Measurements from ENCODE around the gene PCGF2.
A peak's percentile ranks its signal among the peaks of the same experiment; 100 is the strongest.

PCGF2 gene

DNA sequence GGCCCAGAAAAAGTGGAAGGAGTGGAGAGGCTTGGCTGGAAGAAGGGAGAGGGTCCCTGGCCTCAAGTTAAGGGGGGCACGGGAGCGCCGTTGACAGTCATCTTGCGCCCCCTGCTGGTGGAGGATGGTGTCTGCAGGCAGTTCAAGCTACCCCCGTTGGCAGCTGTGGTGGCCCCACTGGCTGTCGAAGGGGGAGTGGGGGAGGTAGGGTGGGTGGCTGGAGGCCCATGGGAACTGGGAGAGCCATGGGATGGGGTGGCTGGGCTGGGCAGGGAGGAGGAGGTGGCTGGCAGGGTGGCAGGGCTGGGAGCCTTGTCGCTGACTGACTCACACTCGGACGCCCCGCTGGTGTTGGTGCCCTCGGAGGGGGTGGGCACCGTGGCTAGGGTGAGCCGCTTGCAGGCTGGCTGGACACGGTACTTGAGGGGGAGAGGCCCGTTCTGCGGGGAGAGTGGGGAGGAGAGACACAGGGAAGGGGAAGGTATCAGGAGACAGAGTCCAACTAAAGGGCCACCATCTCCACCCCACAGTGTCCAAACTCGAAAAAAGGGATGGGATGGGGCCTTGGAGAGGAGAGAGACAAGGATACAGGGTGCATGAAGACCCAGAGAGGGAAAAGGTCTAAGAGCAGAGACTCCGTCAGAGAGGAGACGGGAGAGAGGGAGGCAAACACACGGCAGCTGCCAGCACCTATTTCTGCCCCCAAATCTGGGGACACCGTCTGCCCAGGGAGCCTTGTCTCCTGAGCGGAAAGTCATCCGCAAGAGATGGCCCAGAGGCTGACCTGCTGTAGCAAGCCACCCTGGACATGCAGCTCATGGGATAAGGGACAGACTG, 12.8 kb downstream of the PCGF2 start:
- peak; percentile 26 to 64 (median 26) for DNase-seq

DNA sequence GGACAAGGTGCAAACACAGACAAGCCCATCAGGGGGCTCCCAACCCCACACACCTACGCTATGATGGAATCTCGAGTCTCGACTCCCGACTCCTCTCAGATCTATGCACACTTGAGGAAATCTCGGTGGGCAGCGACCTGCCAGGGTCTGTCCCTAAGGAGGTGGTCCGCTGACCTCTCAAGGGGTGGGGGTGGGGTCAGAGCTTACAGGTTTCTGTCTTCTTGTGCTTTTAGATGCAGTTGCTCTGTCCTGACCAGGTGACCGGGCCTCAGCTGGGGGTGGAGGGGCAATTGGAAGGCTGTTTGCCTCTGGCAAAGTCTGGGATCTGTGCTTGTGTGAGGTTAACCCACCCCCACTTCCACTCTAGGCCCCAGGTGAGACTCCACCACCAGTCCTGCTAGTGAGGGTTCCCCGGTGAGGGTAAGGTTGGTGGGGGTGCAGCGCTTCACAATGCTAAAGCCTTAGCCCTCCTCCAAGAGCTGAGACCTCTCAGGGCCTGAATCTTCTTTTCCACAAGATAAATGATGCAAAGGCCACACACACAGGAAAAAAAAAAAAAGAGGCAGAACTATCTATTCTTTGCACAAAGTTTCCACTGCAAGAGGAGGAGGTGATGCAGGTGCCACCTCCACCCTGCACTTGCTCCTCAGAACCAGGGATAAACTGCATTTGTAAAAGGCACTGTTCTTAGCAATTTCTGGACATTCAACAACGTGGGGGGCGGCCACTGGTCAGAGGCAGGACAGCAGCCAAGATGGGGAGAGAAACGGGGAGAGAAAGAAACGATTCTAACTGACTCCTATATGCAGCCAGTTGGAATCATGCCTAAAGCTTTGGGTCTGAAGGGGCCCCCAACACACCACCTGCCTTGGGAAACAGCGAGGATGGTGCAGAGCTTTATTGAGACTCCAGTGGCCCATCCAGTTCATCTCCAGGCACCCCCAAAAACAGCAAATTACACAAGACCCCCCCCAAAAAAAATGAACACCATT, 13.9 kb downstream of the PCGF2 start:
- peak in 1 of 3 experiments; percentile 32 for DNase-seq

DNA sequence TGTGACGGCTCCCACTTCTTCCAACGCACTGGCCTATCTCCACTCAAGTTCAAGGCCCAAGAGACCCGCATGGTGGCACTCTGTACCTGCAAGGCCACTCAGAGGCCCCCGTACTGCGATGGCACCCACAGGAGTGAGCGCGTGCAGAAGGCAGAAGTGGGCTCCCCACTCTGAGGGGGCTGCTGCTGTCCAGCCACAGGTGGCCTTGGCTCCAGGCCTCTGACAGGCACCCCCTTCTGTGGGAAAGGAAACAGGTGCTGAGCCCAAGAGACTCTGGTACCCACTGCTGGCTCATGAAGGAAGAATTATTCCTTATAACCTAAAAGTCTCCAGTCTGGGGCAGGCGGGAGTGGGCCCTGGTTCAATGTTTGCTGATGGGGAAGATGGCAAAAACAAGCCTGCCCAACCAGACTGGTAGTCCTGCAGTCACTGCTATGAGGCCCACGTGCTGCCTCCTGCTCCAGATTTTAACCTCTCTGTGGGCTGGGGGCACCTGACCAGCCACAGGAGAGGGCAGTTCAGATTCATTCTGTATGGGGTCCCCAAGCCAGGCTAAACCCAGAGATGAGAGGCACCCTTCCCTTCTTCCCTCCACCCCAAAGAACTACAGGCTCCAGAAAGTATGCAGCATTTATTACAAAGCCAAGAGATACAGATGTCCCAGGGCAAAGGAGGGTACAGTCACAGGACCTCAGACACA, 14.7 kb downstream of the PCGF2 start:
- no peak for DNase-seq

DNA sequence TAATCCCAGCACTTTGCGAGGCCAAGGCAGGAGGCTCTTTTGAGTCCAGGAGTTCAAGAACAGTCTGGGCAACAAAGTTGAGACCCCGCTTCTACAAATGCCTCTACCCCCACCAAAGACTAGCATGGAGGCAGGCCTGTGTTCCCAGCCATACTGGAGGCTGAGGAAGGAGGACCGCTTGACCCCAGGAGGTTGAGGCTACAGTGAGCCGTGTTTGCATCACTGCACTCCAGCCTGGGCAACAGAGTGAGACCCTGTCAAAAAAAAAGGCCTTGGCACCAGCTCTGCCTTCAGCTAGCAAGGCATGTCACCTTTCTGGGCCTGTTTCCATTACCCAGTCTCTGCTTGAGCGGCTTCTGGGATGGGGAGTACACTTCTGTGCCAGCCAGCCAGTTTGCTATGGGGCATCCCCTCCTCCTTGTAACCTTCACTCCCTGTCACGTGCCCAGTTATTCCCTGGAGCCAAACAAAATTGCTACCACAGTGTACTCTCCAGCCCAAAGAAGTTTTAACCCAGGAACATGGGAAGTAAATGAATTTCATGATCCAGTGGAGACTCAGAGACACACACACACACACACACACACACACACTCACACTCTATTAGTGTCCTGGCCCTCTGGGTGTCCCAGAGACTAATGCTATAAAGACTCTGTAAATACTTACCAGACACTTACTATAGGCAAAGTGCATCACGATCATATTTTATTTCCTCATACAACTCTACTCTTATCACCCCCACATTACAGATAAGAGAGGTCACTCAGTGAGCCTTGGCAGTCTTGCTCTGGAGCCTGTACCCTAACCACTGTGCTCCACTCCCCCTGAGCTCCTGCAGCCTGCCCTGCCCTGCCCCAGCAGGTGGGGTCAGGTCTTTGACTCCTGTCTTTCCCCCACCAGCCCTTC, 15.5 kb downstream of the PCGF2 start:
- DNase-seq: no peak

DNA sequence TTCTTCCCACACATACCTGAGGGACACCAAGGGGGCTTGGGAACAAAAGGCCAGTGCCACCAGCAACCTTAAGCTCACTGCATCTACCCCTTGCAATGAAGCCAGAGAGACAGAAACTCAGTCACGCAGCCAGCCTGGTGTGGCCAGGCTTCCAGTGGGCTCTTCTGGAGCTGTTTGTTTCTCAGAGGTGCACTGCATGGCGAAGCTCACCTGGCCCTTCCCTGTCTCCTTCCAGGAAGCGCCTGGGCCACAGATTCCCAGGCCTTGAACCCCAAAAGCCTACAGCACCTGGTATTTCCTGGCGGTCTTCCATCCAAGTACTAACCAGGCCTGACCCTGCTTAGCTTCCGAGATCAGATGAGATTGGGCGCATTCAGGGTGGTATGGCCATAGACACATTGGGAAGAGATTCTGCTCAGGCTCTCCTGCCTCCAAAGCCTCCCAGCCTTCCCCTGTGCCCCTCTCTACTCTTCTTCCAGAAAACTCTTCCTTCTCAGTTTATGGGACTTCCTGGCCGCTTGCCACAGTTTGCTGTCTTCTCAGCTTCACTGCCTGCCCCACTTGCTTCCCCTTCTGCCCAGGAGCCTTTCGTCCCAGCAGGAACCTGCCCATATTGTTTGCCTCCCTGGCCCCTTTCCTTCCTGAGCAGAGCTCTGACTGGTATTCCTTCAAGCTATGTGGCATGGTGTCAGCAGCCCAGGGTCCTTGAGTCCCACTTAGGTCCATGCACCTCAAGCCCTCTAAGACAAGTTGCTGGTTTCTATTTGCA, 16.4 kb downstream of the PCGF2 start:
- no peak for DNase-seq

DNA sequence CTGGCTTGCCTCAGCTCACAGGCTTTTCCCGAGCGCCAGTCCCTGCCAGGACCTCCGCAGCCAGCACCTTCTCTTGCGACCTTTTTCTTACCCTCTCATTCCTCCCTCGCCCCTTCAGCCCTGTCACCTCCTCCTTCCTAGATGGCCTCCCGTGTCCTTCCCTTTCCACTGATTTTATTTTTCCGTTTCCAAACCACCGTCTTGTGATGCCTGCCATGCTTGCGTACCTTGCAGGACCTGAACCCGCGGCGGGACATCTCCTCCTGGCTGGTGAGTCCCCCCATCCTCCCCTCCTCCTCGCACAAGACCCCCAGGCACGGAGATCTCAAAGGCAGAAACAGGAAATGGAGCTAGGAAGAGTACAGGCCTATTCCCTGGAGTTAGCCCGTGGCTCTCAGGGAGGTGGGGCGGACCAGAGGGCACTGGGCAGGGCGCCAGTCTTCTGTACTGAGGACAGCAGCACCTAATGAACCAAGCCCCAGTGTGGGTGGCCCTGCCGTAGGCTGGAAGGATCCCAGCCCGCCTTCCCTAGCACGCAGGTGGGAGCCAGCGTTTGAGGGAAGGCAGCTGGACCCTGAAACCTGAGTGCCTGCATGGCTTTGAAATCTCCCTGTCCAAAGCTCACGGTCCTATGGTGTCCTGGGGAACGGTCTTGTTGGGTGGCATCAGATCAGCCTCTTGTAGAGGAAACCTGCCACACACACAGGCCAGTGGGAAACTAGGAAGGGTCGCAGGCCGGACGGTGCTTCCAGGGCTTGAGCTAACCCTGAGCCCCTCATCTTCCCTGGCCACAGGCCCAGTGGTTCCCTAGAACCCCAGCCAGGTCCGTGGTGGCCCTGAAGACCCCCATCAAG, 17.4 kb downstream of the PCGF2 start:
- peak; percentile 10 to 77 (median 70) for DNase-seq

DNA sequence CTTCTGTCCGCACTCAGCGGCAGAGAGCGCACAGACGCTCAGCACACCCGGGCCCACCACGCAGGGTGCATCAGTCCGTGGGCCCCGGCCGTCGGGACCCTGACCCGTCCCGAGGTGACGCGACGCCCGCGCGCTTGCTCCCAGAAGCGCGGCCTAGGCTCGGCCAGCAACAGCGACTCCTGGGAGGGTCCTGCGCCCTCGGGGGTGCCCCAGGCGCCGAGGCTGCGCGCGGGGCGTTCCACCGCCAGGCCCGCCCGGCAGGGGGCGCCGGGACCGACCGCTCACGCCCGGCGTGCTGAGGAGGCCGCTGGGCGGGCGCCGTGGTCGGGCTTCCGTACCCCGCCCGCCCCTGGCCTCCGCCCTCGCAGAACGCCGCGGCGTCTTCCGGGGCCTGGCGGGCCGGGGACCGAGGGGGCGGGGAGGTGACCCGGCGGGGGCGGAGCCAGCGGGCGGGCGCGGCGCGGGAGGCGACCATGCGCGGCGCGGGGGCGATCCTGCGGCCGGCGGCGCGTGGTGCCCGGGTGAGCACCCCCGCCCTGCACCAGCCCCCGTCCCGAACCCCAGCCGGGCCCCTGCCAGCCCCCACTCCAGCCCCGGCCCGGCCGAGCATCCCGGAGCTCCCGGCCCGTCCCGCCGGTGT, 18.1 kb downstream of the PCGF2 start, which contains the start of gene CISD3:
Gene CISD3, plus strand, starts transcription at position 456 of the 640 bp plus-strand sequence. Its CDS starts 18 bp downstream, at position 474.
- DNase-seq: peak; percentile 85 to 89 (median 88)

DNA sequence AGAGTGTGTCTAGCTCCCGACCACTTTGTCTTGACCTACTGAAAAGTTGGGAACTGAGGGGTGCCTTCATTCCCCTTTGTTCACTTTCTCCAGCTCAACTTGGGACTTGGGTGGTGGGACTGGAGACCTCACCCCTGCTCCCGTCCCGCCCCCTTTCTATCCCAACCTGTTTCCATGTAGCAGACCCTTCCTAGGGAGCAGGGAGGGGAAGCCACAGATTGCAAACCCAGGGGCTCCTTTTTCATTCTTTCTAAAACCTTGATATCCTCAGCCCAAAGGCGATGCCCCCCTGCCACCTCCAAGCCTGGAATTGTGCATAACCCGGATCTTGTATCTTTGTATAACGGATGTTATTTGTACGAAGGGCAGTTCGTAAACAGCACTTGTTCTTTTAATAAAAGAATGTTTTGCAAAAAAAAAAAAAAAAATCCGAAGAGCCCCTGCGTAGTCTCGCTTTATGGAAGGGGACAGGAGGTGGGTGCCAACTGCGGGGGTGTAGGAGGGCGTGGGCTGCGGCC, 18.7 kb downstream of the PCGF2 start:
- no peak for DNase-seq

DNA sequence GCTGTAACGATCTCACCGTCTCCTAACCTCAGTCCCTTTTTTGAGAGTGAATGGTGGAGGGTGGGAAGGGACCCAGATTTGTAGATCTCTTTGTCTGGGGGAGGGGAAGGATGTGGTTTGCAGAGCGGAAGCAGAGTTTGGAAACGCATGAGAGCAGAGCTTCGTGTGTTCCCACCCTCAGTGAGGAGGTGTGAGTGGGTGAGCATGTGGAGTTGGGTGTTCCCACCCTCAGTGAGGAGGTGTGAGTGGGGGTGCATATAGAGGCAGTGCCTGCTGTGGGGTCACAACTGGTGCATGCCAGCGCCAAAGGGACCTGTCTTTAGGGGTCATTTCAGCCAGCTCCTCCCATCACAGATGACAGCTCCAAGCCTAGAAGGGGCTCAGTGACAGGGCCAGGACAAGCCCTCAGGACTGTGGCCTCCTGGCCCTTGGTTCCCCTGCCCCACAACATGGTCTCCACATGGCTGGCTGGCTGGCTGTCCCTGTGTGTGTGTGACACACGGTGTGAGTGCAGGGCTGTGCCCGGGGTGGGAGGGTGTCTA, 19.8 kb downstream of the PCGF2 start:
- no peak for DNase-seq

DNA sequence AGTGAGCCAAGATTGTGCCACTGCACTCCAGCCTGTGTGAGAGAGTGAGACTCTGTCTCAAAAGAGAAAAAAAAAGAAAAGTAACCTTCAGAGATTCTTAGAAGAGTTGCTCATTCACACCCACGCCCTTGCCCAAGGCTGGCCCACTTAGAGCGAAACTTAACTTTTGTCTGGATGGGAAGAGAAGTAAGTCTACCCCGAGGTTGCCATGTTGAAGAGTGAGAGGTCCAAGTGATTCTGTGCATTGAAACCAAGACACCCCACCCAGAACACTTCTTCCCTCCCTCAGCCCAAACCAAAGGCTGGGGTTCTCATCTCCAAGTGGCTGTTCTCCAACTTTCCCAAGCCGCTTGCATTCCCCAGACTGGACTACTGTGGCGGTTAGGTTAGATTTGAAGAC, 20.4 kb downstream of the PCGF2 start:
- no peak for DNase-seq

DNA sequence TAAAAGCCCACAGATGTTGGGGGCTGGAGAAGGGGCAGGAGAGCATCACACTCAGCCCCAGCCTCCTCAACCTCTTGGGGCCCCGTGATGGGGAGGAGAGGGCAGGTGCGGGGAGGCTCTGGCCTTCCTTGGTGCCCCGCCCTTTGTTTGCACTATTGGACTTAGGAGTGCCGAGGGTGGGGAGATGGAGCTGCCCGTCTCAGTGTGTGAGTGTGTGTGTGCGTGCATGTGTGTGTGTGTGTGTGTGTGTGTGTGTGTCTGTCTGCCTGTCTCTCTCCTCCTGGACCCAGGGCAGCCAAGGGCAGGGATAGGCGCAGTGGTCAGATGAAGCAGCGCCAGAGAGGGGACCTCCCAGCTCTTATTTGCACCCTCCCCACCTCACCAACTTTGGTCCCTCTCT, 22.0 kb downstream of the PCGF2 start:
- DNase-seq: peak; percentile 4 to 46 (median 12)

DNA sequence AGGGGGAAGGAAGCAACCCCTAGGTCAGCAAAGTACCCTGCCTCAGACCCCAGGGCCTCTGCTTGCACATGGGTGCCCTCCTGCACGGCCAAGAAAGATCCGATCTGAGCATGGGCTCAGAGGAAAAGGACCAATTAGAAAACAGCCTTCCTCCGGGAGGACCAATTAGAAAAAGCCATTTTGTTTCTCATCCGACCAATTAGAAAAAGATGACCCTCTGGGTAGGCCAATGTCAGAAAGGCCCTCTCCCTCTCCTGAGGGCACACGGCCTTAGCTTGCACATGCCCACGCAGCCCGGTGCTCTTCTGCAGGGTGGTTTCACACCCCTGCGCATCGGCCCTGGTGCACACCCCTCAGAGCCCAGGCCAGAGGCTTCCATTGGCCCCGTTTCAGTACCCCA, 23.1 kb downstream of the PCGF2 start:
- DNase-seq: peak in 1 of 3 experiments; percentile 75

DNA sequence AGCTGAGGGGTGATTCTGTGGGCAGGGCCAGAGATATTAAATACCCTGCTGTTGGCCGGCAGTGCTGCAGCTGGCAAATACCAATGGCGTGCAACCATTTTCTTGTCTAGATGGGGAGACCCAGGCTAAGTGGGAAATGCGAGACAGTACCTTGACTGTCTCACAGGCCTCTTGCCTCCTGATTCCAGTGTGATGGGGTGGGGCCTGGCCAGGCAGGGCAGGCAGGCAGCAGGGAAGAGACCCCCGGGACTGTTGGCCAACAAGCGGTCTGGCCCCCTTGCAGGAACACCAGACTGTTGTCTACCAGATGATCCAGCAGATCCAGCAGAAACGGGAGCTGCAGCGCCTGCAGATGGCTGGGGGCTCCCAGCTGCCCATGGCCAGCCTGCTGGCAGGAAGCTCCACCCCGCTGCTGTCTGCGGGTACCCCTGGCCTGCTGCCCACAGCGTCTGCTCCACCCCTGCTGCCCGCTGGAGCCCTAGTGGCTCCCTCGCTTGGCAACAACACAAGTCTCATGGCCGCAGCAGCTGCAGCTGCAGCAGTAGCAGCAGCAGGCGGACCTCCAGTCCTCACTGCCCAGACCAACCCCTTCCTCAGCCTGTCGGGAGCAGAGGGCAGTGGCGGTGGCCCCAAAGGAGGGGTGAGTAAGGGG, 23.7 kb downstream of the PCGF2 start:
- DNase-seq: peak; percentile 22 to 86 (median 73)

DNA sequence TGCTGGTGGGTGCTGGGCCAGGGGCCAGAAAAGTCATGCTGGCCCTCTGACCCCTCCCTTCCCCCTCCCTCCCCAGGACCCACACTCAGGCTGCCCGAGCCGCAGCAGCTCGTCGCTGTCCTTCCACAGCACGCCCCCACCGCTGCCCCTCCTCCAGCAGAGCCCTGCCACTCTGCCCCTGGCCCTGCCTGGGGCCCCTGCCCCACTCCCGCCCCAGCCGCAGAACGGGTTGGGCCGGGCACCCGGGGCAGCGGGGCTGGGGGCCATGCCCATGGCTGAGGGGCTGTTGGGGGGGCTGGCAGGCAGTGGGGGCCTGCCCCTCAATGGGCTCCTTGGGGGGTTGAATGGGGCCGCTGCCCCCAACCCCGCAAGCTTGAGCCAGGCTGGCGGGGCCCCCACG, 26.3 kb downstream of the PCGF2 start:
- no peak for DNase-seq

DNA sequence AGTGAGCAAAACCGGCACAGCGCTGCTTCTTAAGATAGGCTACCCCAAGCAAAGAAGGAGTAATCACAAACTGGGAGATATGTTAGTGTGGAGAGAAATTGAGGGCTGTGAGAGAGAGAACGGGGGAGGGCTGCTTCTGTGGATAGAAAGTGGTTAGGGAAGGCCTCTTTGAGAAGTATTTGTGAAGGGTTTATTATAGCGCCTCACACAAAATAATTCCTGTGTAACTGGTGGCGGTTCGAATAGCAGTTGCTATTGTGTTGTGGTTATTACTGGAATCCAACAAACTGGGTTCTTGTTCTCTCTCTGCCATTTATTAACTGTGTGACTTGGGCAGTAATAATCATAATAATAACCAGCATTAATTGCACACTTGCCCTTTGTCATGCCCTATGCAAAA, 27.2 kb downstream of the PCGF2 start:
- no peak for DNase-seq

DNA sequence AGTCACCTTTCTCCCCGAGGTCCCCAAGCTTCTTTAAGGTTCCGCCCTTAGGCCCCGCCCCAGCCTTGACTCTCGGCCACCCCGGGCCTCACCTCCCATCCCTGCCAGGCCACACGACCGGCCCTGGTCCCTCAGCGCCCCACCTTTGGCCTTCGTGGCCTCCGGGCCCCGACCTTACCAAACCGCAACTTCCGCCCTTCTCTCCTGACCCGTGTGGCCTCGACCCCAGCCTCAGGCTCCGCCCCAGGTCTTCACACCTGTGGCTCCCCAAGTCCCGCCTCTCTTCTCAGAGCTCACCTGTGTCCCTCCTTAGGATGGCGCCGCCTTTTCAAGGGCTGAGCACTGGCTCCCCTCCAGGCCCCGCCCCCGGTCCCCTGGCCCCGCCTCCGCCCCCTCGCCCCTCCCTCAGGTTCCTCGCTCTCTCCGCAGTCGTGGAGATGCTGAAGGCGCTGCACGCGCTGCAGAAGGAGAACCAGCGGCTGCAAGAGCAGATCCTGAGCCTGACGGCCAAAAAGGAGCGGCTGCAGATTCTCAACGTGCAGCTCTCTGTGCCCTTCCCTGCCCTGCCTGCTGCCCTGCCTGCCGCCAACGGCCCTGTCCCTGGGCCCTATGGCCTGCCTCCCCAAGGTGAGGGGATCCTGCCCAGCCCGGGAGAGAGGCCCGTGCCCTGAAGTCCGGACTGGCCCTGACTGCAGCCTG, 28.0 kb downstream of the PCGF2 start:
- peak in 1 of 3 experiments; percentile 65 for DNase-seq

DNA sequence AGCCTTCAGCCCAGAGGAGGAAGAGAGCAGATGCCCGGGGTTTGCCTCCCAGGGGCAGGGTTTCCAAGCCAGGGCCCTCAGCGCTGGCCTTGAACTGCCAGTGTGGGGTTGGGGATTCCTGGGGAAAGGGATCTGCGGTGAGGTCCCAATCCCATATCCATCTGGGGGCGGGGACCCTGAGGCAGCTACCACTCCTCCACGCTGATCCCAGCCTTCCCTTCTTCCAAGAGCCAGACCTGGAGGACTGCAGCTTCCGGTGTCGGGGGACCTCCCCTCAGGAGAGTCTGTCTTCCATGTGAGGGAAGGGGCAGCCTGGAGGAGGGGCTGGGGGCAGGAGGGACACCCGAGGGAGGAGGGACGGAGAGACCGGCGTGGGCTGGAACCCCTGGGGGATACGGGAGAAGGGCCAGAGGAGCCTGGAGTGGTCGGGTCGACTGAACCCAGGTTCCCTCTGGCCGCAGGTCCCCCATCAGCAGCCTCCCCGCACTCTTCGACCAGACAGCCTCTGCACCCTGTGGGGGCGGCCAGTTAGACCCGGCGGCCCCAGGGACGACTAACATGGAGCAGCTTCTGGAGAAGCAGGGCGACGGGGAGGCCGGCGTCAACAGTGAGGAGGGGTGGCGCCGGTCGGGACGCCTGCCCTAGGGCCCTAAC, 28.7 kb downstream of the PCGF2 start:
- no peak for DNase-seq

All from NCI-H1417 (cell line).